ENCODE measurements around the gene ZNF280B.

Gene ZNF280B

GRCh38 chr22:22467112-22467511 lies 41.4 kb downstream of the ZNF280B start:
- TF ChIP-seq, protein P1, sequence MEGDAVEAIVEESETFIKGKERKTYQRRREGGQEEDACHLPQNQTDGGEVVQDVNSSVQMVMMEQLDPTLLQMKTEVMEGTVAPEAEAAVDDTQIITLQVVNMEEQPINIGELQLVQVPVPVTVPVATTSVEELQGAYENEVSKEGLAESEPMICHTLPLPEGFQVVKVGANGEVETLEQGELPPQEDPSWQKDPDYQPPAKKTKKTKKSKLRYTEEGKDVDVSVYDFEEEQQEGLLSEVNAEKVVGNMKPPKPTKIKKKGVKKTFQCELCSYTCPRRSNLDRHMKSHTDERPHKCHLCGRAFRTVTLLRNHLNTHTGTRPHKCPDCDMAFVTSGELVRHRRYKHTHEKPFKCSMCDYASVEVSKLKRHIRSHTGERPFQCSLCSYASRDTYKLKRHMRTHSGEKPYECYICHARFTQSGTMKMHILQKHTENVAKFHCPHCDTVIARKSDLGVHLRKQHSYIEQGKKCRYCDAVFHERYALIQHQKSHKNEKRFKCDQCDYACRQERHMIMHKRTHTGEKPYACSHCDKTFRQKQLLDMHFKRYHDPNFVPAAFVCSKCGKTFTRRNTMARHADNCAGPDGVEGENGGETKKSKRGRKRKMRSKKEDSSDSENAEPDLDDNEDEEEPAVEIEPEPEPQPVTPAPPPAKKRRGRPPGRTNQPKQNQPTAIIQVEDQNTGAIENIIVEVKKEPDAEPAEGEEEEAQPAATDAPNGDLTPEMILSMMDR (conservative IDR thresholded peaks at IDR 0.05; ENCODE audit: low read depth, low read length) = no peak
- H2AFZ ChIP-seq (ENCODE audit: low read depth) = no peak overlapping the region
- H4K20me1 ChIP-seq (ENCODE audit: insufficient read depth) = no peaks in the 10 kb centered on the region
- H3K9ac ChIP-seq = no peak overlapping the region
- no peak overlapping the region for H3K4me3 ChIP-seq (IDR thresholded peaks at IDR 0.05; ENCODE audit: insufficient read depth, low read depth, low read length)
- H3K4me1 ChIP-seq (ENCODE audit: low read depth, poor library complexity, severe bottlenecking) = no peaks in the 10 kb centered on the region
- H3K27me3 ChIP-seq (ENCODE audit: insufficient read depth, low read depth) = no peaks in the 10 kb centered on the region
- H3K79me2 ChIP-seq (ENCODE audit: insufficient read depth, low read depth) = no peaks in the 10 kb centered on the region
- no peak overlapping the region for H3K27ac ChIP-seq
- no peaks in the 10 kb centered on the region for H3K36me3 ChIP-seq (ENCODE audit: insufficient read depth)
- H3K4me2 ChIP-seq = no peak overlapping the region

GRCh38 chr22:22465782-22466181 lies 42.8 kb downstream of the ZNF280B start:
- no peak overlapping the region for H3K9ac ChIP-seq
- no peak overlapping the region for H3K4me2 ChIP-seq
- no peaks in the 10 kb centered on the region for H3K27me3 ChIP-seq (ENCODE audit: insufficient read depth, low read depth)
- H4K20me1 ChIP-seq (ENCODE audit: insufficient read depth) = no peaks in the 10 kb centered on the region
- H3K79me2 ChIP-seq (ENCODE audit: insufficient read depth, low read depth) = no peaks in the 10 kb centered on the region
- H3K27ac ChIP-seq = no peak overlapping the region
- TF ChIP-seq, protein P1 (conservative IDR thresholded peaks at IDR 0.05; ENCODE audit: low read depth, low read length) = no peak
- H3K4me3 ChIP-seq (IDR thresholded peaks at IDR 0.05; ENCODE audit: insufficient read depth, low read depth, low read length) = no peak overlapping the region
- no peaks in the 10 kb centered on the region for H3K36me3 ChIP-seq (ENCODE audit: insufficient read depth)
- no peak overlapping the region for H2AFZ ChIP-seq (ENCODE audit: low read depth)
- no peaks in the 10 kb centered on the region for H3K4me1 ChIP-seq (ENCODE audit: low read depth, poor library complexity, severe bottlenecking)

DNA sequence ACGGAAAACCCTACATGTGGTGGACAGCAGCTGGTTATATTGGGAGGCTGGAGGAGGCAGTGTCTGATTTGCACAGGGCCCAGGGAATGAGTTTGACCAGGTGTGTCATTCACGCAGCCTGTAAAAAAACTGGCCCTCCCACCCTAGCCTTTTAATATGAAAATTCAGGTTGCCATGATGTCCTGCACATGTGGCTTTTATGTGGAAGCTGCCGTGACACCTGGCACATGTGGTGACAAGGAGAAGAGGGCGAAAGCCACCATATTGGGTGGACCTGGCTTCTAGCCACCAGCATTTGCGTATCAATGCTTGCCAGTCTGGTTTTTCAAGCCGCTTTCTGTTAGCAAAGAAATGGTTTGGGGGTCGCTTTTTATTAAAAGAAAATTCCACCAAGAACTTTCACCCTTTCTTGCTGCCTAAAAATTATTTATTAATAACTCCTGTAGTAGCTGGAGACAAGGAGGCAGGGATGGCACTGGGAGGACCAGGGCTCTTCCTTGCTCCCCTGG lies 43.4 kb downstream of the ZNF280B start:
- Histone ChIP-seq H3K9ac (no peak overlapping the region), H3K4me1 (ENCODE audit: low read depth, poor library complexity, severe bottlenecking) (no peaks in the 10 kb centered on the region), H3K27me3 (ENCODE audit: insufficient read depth, low read depth) (no peaks in the 10 kb centered on the region), H2AFZ (ENCODE audit: low read depth) (no peak overlapping the region), H3K36me3 (ENCODE audit: insufficient read depth) (no peaks in the 10 kb centered on the region), H3K4me3 (IDR thresholded peaks at IDR 0.05; ENCODE audit: insufficient read depth, low read depth, low read length) (no peak overlapping the region), H3K79me2 (ENCODE audit: insufficient read depth, low read depth) (no peaks in the 10 kb centered on the region), H4K20me1 (ENCODE audit: insufficient read depth) (no peaks in the 10 kb centered on the region), H3K27ac (no peak overlapping the region), H3K4me2 (no peak overlapping the region)
- TF ChIP-seq, protein P1 (conservative IDR thresholded peaks at IDR 0.05; ENCODE audit: low read depth, low read length) = no peak

DNA sequence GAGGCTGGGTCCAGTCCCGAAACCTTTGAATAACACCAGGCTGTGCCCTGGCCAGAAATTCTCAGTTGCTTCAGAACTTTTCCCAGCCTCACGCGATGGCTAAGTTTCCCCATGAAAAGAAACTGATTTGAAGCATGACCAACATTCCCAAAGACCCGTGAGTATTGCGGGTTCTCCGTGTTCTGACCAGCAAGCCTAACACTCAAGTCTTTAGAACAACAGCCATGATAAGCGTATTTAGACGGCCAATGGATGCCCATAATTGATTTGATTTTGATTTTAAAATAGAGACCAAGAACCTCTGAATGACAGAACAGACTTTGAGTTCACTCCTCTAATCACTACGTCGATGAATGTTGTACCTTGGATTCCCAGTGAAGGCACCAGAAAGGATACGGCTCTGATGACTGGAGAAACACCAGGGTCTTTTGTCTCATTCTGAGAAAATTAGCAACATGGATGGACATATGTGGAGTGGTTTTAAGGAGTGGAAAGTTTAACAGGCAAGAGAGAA lies 43.9 kb downstream of the ZNF280B start:
- H3K4me3 ChIP-seq (IDR thresholded peaks at IDR 0.05; ENCODE audit: insufficient read depth, low read depth, low read length) = no peak overlapping the region
- H3K4me1 ChIP-seq (ENCODE audit: low read depth, poor library complexity, severe bottlenecking) = no peaks in the 10 kb centered on the region
- TF ChIP-seq, protein P1 (conservative IDR thresholded peaks at IDR 0.05; ENCODE audit: low read depth, low read length) = no peak
- H2AFZ ChIP-seq (ENCODE audit: low read depth) = no peak overlapping the region
- H3K36me3 ChIP-seq (ENCODE audit: insufficient read depth) = no peaks in the 10 kb centered on the region
- H3K27ac ChIP-seq = no peak overlapping the region
- H3K9ac ChIP-seq = no peak overlapping the region
- no peaks in the 10 kb centered on the region for H3K79me2 ChIP-seq (ENCODE audit: insufficient read depth, low read depth)
- H3K4me2 ChIP-seq = no peak overlapping the region
- no peaks in the 10 kb centered on the region for H4K20me1 ChIP-seq (ENCODE audit: insufficient read depth)
- H3K27me3 ChIP-seq (ENCODE audit: insufficient read depth, low read depth) = no peaks in the 10 kb centered on the region

Measured in KMS-11 (cell line).